HCT116 (cell line): ENCODE data around the gene CTSW. TPM values are rescaled to one million over a fixed set of nuclear protein-coding genes. Genes with fewer than 3 reads are reported as not detected.
A peak's percentile ranks its signal among the peaks of the same experiment; 100 is the strongest.

Experiments
- EGR1 ChIP-seq: IDR thresholded peaks from 2 replicates; pipeline ENCODE4 v1.6.1; 2012; ENCODE audit warnings: low read depth
- ELF1 ChIP-seq: IDR thresholded peaks from 2 replicates; pipeline ENCODE4 v1.6.1; 2012; ENCODE audit warnings: low read depth, borderline replicate concordance
- FOSL1 ChIP-seq: IDR thresholded peaks from 2 replicates; pipeline ENCODE4 v1.6.1; 2012; ENCODE audit warnings: low read depth
- POLR2A ChIP-seq: IDR thresholded peaks from 2 replicates; pipeline ENCODE4 v1.7.0; 2011; ENCODE audit warnings: borderline replicate concordance; ENCODE audit not compliant: insufficient read depth, insufficient read length; ENCODE audit errors: extremely low read depth
- SIN3A ChIP-seq: IDR thresholded peaks from 2 replicates; pipeline ENCODE4 v1.6.1; 2012; ENCODE audit warnings: low read depth
- YY1 ChIP-seq: IDR thresholded peaks from 2 replicates; pipeline ENCODE4 v1.6.1; 2011; ENCODE audit warnings: low read length, low read depth, moderate library complexity, mild to moderate bottlenecking; ENCODE audit not compliant: insufficient replicate concordance; ENCODE audit errors: extremely low read depth
- total RNA-seq: library from RNA; stranded (reverse); gene quantifications from one replicate; pipeline ENCODE4 v1.2.1, GENCODE V29; 2021; ENCODE audit not compliant: unreplicated experiment
- TF ChIP-seq, protein P1 (sequence below): IDR thresholded peaks from 2 replicates; pipeline ENCODE4 v1.6.1; 2012; ENCODE audit warnings: low read depth
- TF ChIP-seq, protein P2 (sequence below): IDR thresholded peaks from 2 replicates; pipeline ENCODE4 v1.6.1; 2011; ENCODE audit warnings: mild to moderate bottlenecking, low read length, moderate library complexity; ENCODE audit not compliant: insufficient replicate concordance; ENCODE audit errors: extremely low read depth
- TF ChIP-seq, protein P3 (sequence below): IDR thresholded peaks from 2 replicates; pipeline ENCODE4 v1.6.1; 2012

The CTSW gene
- total RNA-seq, 1 experiment from 2014 or later: not detected

DNA sequence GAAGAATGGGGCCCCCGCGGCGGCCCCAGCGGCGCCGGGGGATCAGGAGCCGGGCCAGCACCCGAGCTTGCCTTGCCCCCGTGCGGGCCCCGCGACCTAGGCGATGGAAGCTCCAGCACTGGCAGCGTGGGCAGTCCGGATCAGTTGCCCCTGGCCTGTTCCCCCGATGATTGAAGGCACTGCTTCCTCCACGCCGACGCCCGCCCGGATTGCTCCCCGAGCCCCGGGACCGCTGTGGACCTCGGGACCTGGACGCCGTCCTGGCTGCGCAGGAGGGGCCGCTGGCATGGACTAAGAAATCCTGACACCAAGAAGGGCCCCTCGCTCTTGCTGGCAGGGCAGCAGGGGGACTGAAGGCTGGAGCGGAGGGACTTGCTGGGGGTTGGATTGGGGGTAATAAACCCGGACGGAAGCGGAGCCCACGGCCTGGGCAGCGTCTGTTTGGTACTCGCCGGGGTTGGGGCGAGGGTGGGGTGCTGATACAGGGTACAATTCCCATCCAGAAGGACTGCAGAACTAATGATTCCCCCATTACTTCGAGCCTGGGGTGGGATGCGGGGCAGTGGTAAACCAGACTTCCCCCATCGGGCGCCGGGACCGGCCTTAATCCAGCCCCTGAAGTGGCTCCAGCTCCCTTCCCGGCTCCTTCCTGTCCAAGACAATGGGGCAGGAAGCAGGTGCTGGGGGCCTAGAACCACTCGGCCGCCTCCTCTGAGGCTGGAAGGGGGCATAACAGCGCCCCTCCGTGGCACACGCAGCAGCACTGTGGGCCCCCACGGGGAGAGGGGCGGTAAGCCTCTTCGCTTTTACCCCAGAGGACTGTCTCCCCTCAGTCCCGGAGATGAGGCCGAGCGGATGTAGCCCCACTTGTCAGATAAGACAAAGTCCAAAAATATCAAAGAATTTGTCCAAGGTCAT lies 11.8 kb downstream of the CTSW start (continued):
- TF ChIP-seq, protein P1, sequence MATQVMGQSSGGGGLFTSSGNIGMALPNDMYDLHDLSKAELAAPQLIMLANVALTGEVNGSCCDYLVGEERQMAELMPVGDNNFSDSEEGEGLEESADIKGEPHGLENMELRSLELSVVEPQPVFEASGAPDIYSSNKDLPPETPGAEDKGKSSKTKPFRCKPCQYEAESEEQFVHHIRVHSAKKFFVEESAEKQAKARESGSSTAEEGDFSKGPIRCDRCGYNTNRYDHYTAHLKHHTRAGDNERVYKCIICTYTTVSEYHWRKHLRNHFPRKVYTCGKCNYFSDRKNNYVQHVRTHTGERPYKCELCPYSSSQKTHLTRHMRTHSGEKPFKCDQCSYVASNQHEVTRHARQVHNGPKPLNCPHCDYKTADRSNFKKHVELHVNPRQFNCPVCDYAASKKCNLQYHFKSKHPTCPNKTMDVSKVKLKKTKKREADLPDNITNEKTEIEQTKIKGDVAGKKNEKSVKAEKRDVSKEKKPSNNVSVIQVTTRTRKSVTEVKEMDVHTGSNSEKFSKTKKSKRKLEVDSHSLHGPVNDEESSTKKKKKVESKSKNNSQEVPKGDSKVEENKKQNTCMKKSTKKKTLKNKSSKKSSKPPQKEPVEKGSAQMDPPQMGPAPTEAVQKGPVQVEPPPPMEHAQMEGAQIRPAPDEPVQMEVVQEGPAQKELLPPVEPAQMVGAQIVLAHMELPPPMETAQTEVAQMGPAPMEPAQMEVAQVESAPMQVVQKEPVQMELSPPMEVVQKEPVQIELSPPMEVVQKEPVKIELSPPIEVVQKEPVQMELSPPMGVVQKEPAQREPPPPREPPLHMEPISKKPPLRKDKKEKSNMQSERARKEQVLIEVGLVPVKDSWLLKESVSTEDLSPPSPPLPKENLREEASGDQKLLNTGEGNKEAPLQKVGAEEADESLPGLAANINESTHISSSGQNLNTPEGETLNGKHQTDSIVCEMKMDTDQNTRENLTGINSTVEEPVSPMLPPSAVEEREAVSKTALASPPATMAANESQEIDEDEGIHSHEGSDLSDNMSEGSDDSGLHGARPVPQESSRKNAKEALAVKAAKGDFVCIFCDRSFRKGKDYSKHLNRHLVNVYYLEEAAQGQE: no peak
- TF ChIP-seq YY1 (peak; percentile 41), POLR2A (peak; percentile 62), SIN3A (no peak), ELF1 (no peak), FOSL1 (no peak), EGR1 (no peak)
- TF ChIP-seq, protein P2, sequence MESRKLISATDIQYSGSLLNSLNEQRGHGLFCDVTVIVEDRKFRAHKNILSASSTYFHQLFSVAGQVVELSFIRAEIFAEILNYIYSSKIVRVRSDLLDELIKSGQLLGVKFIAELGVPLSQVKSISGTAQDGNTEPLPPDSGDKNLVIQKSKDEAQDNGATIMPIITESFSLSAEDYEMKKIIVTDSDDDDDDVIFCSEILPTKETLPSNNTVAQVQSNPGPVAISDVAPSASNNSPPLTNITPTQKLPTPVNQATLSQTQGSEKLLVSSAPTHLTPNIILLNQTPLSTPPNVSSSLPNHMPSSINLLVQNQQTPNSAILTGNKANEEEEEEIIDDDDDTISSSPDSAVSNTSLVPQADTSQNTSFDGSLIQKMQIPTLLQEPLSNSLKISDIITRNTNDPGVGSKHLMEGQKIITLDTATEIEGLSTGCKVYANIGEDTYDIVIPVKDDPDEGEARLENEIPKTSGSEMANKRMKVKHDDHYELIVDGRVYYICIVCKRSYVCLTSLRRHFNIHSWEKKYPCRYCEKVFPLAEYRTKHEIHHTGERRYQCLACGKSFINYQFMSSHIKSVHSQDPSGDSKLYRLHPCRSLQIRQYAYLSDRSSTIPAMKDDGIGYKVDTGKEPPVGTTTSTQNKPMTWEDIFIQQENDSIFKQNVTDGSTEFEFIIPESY: no peak
- TF ChIP-seq, protein P3, sequence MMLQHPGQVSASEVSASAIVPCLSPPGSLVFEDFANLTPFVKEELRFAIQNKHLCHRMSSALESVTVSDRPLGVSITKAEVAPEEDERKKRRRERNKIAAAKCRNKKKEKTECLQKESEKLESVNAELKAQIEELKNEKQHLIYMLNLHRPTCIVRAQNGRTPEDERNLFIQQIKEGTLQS: no peak
